Neutrophil (primary cell): ENCODE results near the gene CAPN15.

Experiments used
- H3K27ac ChIP-seq: fragments of 200-600 bp; sonication (generic); 2 replicates; pipeline ENCODE4 v1.5.1; 2016; ENCODE audit warnings: mild to moderate bottlenecking, moderate library complexity
- H3K27me3 ChIP-seq: fragments of 200-600 bp; sonication (generic); 2 replicates; pipeline ENCODE4 v1.6.0; 2016; ENCODE audit warnings: mild to moderate bottlenecking
- H3K36me3 ChIP-seq: fragments of 200-600 bp; sonication (generic); 2 replicates; pipeline ENCODE4 v1.5.1; 2017
- H3K4me1 ChIP-seq, 2 experiments: fragments of 200-600 bp in 1 of 2; sonication (generic) in 1 of 2; 1 replicate in 1 of 2; 2 replicates in 1 of 2; pipeline versions ENCODE4 v1.5.1 to v1.6.1; 2013 to 2016; ENCODE audit warnings: low read depth in 1 of 2, low read length in 1 of 2, mild to moderate bottlenecking in 1 of 2, moderate library complexity in 1 of 2; ENCODE audit not compliant: control insufficient read depth in 1 of 2, insufficient read depth in 1 of 2
- H3K4me3 ChIP-seq, 2 experiments: fragments of 200-600 bp in 1 of 2; sonication (generic) in 1 of 2; 1 replicate in 1 of 2; 2 replicates in 1 of 2; pipeline ENCODE4 v1.5.1; 2013 to 2016; ENCODE audit warnings: low read depth in 1 of 2, low read length in 1 of 2, mild to moderate bottlenecking in 1 of 2, moderate library complexity in 1 of 2
- H3K9me3 ChIP-seq: fragments of 200-600 bp; sonication (generic); 2 replicates; pipeline ENCODE4 v1.5.1; 2016
- TF ChIP-seq, protein P1 (sequence below): fragments of 200-600 bp; sonication (generic); IDR thresholded peaks from 2 replicates; pipeline ENCODE4 v1.5.1; 2016; ENCODE audit warnings: antibody characterized with exemption

The CAPN15 gene

GRCh38 chr16:572865-573650, 45.5 kb downstream of the CAPN15 start:
- Histone ChIP-seq H3K27ac (no peak overlapping the region), H3K9me3 (no peaks in the 10 kb centered on the region), H3K27me3 (no peaks in the 10 kb centered on the region), H3K4me3 (no peak overlapping the region), H3K36me3 (peaks cover 15% of the 10 kb centered on the region), H3K4me1 (peaks cover 21 to 30% of the 10 kb centered on the region in 2 experiments)
- TF ChIP-seq, protein P1, sequence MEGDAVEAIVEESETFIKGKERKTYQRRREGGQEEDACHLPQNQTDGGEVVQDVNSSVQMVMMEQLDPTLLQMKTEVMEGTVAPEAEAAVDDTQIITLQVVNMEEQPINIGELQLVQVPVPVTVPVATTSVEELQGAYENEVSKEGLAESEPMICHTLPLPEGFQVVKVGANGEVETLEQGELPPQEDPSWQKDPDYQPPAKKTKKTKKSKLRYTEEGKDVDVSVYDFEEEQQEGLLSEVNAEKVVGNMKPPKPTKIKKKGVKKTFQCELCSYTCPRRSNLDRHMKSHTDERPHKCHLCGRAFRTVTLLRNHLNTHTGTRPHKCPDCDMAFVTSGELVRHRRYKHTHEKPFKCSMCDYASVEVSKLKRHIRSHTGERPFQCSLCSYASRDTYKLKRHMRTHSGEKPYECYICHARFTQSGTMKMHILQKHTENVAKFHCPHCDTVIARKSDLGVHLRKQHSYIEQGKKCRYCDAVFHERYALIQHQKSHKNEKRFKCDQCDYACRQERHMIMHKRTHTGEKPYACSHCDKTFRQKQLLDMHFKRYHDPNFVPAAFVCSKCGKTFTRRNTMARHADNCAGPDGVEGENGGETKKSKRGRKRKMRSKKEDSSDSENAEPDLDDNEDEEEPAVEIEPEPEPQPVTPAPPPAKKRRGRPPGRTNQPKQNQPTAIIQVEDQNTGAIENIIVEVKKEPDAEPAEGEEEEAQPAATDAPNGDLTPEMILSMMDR, result no peak

- Histone ChIP-seq H3K4me1 (peaks cover 27 to 33% of the 10 kb centered on the region in 2 experiments), H3K9me3 (no peaks in the 10 kb centered on the region), H3K27ac (no peak overlapping the region), H3K36me3 (peaks cover 15% of the 10 kb centered on the region), H3K4me3 (no peak overlapping the region), H3K27me3 (no peaks in the 10 kb centered on the region)
- TF ChIP-seq, protein P1, result no peak
Observed at GRCh38 chr16:574021-574760, 46.7 kb downstream of the CAPN15 start.

DNA sequence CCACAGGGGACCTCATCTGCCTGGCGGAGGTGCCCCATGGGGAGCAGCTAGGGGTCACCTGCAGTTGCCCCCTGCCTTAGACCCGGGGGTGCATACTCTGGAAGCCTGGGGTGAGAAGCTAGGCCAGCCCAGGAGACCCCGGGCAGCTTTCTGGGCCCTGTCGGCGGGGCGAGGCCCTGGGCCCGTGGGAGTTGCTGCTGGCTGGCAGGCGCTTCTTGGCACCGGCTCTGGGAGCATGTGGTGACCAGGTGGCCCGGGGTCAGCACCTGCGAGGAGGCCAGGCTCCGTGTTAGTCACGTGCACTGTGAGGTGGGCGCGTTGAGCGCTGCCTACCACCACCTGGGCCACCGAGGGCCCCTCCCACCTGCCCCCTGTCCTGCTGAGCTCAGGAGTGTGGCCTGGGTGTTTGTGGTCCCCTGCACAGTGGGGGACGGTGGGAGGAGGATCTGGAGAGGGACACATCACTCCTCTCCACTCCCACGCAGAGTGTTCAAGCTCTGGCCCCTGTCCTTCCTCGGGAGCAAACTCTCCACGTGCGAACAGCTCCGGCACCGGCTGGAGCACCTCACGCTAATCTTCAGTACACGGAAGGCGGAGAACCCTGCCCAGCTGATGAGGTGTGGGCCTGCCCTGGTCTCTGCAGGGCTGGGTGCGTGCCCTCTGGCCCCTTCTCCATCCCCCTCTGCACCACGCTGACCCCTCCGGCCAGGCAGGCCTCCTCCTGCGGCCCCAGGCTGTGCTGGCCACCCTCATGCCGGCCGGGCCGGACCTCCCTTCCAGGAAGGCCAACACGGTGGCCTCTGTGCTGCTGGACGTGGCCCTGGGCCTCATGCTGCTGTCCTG, 48.1 kb downstream of the CAPN15 start:
- Histone ChIP-seq H3K4me1 (peaks cover 18 to 25% of the 10 kb centered on the region in 2 experiments), H3K36me3 (peaks cover 15% of the 10 kb centered on the region), H3K27ac (no peak overlapping the region), H3K4me3 (no peak overlapping the region), H3K27me3 (no peaks in the 10 kb centered on the region), H3K9me3 (no peaks in the 10 kb centered on the region)
- TF ChIP-seq, protein P1, result no peak

GRCh38 chr16:576197-576822, 48.8 kb downstream of the CAPN15 start:
- no peaks in the 10 kb centered on the region for H3K27me3 ChIP-seq
- H3K9me3 ChIP-seq, result no peaks in the 10 kb centered on the region
- TF ChIP-seq, protein P1, result no peak
- H3K4me1 ChIP-seq, result peaks cover 14 to 17% of the 10 kb centered on the region in 2 experiments
- H3K4me3 ChIP-seq, result no peak overlapping the region
- peaks cover 18% of the 10 kb centered on the region for H3K36me3 ChIP-seq
- H3K27ac ChIP-seq, result no peak overlapping the region

DNA sequence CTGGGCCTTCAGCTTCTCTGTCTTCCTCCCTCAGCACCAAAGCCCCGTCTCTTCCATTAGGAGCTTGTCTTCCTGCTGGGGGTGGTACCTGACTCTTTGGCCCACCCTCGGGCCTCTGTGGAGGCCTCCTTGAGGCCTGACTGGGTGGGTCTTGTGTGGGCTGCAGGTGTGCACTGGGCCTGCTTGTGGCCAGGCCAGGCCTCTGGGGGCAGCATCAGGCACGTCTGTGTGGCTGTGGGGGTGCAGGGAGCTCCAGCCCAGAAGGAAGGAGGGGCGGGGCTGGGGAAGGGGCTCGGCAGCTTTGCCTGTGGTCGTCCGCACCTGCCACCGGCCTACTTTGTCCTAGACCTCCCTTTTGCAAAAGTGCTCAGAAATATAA, 49.3 kb downstream of the CAPN15 start:
- Histone ChIP-seq H3K27me3 (no peaks in the 10 kb centered on the region), H3K4me1 (peaks cover 14 to 15% of the 10 kb centered on the region in 2 experiments), H3K9me3 (no peaks in the 10 kb centered on the region), H3K27ac (no peak overlapping the region), H3K4me3 (no peak overlapping the region), H3K36me3 (peaks cover 18% of the 10 kb centered on the region)
- TF ChIP-seq, protein P1, result no peak
